SK-N-MC (cell line): ENCODE measurements around the gene SHISA9.

ENCODE experiments used
- EZH2 ChIP-seq: fragments of 200-600 bp; sonication (generic); IDR thresholded peaks from one replicate; pipeline ENCODE4 v1.6.1; 2017; ENCODE audit warnings: antibody characterized with exemption
- FOXP2 ChIP-seq: optimal IDR thresholded peaks from 2 replicates; pipeline ENCODE3; 2011; ENCODE audit warnings: mild to moderate bottlenecking, moderate library complexity; ENCODE audit not compliant: insufficient read depth; ENCODE audit errors: extremely low read length, control extremely low read depth
- POLR2AphosphoS5 ChIP-seq: IDR thresholded peaks from 2 replicates; pipeline ENCODE4 v1.6.1; 2012; ENCODE audit warnings: mild to moderate bottlenecking, low read depth, low read length, borderline replicate concordance

DNA sequence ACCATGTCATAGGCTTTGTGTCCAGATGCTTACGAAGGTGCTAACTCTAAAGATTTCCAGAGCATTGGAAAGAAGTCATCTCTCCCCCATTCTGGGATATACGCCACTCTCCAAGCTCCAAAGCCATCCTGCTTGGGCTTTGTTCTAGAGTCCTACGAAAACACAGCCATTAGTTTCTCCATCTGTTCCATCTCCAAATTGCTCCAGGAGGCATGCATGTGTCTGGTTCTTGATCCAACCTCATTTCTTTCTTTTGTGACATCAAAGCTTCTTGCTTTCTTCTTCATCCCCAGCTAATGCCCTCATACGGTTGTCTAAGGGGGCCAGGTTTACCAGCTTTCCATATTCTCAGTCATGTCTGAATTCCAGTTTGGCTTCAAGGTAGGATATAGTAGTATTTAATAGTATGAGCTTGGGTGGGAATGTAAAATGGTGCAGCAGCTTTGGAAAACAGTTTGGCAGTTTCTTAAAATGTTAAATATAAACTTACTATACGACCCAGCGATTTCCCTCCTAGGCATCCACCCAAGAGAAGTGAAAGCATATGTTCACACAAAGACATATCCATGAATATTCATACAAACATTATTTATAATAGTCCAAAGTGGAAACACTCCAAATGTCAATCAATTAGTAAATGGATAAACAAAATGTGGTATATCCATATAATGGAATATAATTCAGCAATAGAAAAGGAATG lies 202.6 kb downstream of the SHISA9 start:
- TF ChIP-seq POLR2AphosphoS5 (no peak), EZH2 (no peak), FOXP2 (no peak)
